GM18511 (cell line): Measurements from ENCODE around the gene LGALS3BP.

Experiments used
- ATAC-seq: cut with Tn5 transposase; IDR thresholded peaks from one replicate; pipeline ENCODE4 v1.9.1; 2021; ENCODE audit warnings: mild to moderate bottlenecking, moderate library complexity; ENCODE audit not compliant: unreplicated experiment

Gene LGALS3BP

GRCh38 chr17:78922816-78923498, 56.8 kb downstream of the LGALS3BP start:
- no peak for ATAC-seq

GRCh38 chr17:78921437-78921971, 58.2 kb downstream of the LGALS3BP start:
- ATAC-seq, result no peak
